ENCODE measurements around the gene TOX2. TPM values are rescaled to one million over a fixed set of nuclear protein-coding genes. Genes with fewer than 3 reads are reported as not detected.

The TOX2 gene
- total RNA-seq, 2 experiments from 2014 or later = 1.5 to 1.7 TPM

DNA sequence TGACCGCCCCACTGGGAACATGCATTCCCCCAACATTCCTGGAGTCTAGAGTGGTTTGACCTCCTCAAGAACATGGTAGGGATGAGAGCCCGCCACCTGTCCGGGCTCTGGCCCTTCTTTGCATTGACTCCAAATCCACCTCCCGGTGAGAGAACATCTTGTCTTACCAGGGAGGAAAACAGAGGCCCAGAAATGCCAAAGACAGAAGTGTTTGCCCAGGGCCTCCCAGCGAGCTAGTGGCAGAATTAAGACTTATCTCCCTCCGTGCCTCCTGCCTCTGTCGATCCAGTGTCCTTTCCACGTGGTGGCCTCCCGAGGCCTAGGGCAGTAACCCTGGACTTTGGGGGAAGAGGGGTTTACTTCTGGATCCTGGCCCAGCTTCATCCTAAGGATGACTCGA is 137.5 kb downstream of the TOX2 start:
- intact Hi-C loops (cut with micrococcal nuclease) = no loop called here
- ATAC-seq (no peak), DNase-seq (no peak)
- H3K27ac Mint-ChIP-seq = no peak overlapping the region
- no peak overlapping the region for H3K4me3 Mint-ChIP-seq
- no peaks in the 10 kb centered on the region for H3K36me3 Mint-ChIP-seq (ENCODE audit: low read depth)
- POLR2A ChIA-PET = no interaction called here
- H3K4me1 Mint-ChIP-seq (ENCODE audit: low read depth) = peaks cover 5% of the 10 kb centered on the region
- H3K9me3 Mint-ChIP-seq = no peaks in the 10 kb centered on the region
- CTCF ChIA-PET = interaction anchor here (1.0 to 1.1 kb wide), 2 partner anchors 28 to 40 kb away, joined by 3 to 4 read pairs; no protein-coding TSS in a partner anchor
- TF ChIP-seq, protein P1, sequence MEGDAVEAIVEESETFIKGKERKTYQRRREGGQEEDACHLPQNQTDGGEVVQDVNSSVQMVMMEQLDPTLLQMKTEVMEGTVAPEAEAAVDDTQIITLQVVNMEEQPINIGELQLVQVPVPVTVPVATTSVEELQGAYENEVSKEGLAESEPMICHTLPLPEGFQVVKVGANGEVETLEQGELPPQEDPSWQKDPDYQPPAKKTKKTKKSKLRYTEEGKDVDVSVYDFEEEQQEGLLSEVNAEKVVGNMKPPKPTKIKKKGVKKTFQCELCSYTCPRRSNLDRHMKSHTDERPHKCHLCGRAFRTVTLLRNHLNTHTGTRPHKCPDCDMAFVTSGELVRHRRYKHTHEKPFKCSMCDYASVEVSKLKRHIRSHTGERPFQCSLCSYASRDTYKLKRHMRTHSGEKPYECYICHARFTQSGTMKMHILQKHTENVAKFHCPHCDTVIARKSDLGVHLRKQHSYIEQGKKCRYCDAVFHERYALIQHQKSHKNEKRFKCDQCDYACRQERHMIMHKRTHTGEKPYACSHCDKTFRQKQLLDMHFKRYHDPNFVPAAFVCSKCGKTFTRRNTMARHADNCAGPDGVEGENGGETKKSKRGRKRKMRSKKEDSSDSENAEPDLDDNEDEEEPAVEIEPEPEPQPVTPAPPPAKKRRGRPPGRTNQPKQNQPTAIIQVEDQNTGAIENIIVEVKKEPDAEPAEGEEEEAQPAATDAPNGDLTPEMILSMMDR (IDR thresholded peaks at IDR 0.05) = no peak
- no peaks in the 10 kb centered on the region for H3K27me3 Mint-ChIP-seq

DNA sequence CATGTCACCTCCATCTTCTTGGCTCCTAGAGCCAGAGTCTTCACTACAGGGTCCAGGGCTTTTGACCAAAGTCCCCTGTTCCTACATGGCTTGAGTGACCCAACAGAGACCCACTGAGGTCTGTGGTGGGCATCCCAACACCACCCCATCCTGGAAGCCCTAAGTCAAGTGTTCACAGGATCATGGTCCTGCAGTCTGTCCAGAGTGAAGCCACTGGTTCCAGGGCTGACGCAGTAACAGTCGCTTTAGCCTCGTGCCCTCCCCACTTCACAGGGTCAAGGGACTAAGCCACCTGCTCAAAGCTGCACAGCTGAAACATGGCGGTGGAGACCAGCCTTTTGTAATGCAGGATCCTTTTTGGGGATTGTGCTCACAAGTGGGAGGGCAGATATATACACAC is 138.4 kb downstream of the TOX2 start:
- DNase-seq = no peak
- intact Hi-C loops (cut with micrococcal nuclease) = no loop called here
- no peaks in the 10 kb centered on the region for H3K9me3 Mint-ChIP-seq

GRCh38 chr20:44054118-44054517 is 139.5 kb downstream of the TOX2 start:
- no peaks in the 10 kb centered on the region for H3K27me3 Mint-ChIP-seq
- H3K36me3 Mint-ChIP-seq (ENCODE audit: low read depth) = no peaks in the 10 kb centered on the region
- DNase-seq (no peak), ATAC-seq (no peak)
- CTCF ChIA-PET = interaction anchor here (7.6 kb wide), 1 partner anchor 26 kb away, joined by 49 read pairs; no protein-coding TSS in a partner anchor
- intact Hi-C loops (cut with micrococcal nuclease) = no loop called here
- peaks cover 5% of the 10 kb centered on the region for H3K4me1 Mint-ChIP-seq (ENCODE audit: low read depth)
- no peak overlapping the region for H3K4me3 Mint-ChIP-seq
- POLR2A ChIA-PET = no interaction called here
- TF ChIP-seq, protein P1 (IDR thresholded peaks at IDR 0.05) = no peak
- no peak overlapping the region for H3K27ac Mint-ChIP-seq
- H3K9me3 Mint-ChIP-seq = no peaks in the 10 kb centered on the region

More for the DNA sequence above, 138.4 kb downstream of the TOX2 start:
- ChIA-PET POLR2A (no interaction called here), CTCF (interaction anchor here (1.0 kb wide), 1 partner anchor 27 kb away, joined by 4 read pairs; no protein-coding TSS in a partner anchor)
- TF ChIP-seq, protein P1 (IDR thresholded peaks at IDR 0.05) = no peak
- Mint-ChIP-seq H3K27ac (no peak overlapping the region), H3K4me1 (ENCODE audit: low read depth) (peaks cover 5% of the 10 kb centered on the region), H3K27me3 (no peaks in the 10 kb centered on the region), H3K36me3 (ENCODE audit: low read depth) (no peaks in the 10 kb centered on the region), H3K4me3 (no peak overlapping the region)
- no peak for ATAC-seq

- ChIA-PET CTCF (interaction anchor here (7.6 kb wide), 1 partner anchor 25 kb away, joined by 49 read pairs; no protein-coding TSS in a partner anchor), POLR2A (no interaction called here)
- TF ChIP-seq, protein P1 (IDR thresholded peaks at IDR 0.05) = no peak
Observed at GRCh38 chr20:44054849-44055248, 140.2 kb downstream of the TOX2 start.

GRCh38 chr20:44056010-44056698 is 141.5 kb downstream of the TOX2 start:
- Mint-ChIP-seq H3K4me3 (no peak overlapping the region), H3K27me3 (no peaks in the 10 kb centered on the region), H3K9me3 (peaks cover 3% of the 10 kb centered on the region), H3K4me1 (ENCODE audit: low read depth) (peaks cover 8% of the 10 kb centered on the region), H3K27ac (no peak overlapping the region), H3K36me3 (ENCODE audit: low read depth) (no peaks in the 10 kb centered on the region)
- TF ChIP-seq, protein P1 (IDR thresholded peaks at IDR 0.05) = peak; percentile 67
- intact Hi-C loops (cut with micrococcal nuclease) = no loop called here
- DNase-seq = peak; percentile 79
- CTCF ChIA-PET = interaction anchor here (1.0 to 7.6 kb wide), 14 partner anchors 9 to 308 kb away, joined by 3 to 49 read pairs (median 4); no protein-coding TSS in a partner anchor
- POLR2A ChIA-PET = interaction anchor here (0.6 kb wide), 1 partner anchor 306 kb away, joined by 3 read pairs; no protein-coding TSS in a partner anchor
- peak; percentile 98 for ATAC-seq

More at GRCh38 chr20:44054849-44055248, 140.2 kb downstream of the TOX2 start:
- H3K27me3 Mint-ChIP-seq = no peaks in the 10 kb centered on the region
- H3K27ac Mint-ChIP-seq = no peak overlapping the region
- no peak for DNase-seq
- peaks cover 5% of the 10 kb centered on the region for H3K4me1 Mint-ChIP-seq (ENCODE audit: low read depth)
- no peak for ATAC-seq
- no peaks in the 10 kb centered on the region for H3K36me3 Mint-ChIP-seq (ENCODE audit: low read depth)
- H3K4me3 Mint-ChIP-seq = no peak overlapping the region
- peaks cover 2% of the 10 kb centered on the region for H3K9me3 Mint-ChIP-seq
- intact Hi-C loops (cut with micrococcal nuclease) = no loop called here

Measured in activated CD8-positive, alpha-beta T cell treated with anti-CD3 and anti-CD28 coated beads for 36 hours (primary cell).